Inferior parietal cortex (tissue), 1 donor: Measurements from ENCODE around the gene SLC19A1.

Experiments used
- DNase-seq: peaks from one replicate; pipeline ENCODE4 v3.0.0-alpha.2; 2016; ENCODE audit errors: extremely low spot score

The SLC19A1 gene

DNA sequence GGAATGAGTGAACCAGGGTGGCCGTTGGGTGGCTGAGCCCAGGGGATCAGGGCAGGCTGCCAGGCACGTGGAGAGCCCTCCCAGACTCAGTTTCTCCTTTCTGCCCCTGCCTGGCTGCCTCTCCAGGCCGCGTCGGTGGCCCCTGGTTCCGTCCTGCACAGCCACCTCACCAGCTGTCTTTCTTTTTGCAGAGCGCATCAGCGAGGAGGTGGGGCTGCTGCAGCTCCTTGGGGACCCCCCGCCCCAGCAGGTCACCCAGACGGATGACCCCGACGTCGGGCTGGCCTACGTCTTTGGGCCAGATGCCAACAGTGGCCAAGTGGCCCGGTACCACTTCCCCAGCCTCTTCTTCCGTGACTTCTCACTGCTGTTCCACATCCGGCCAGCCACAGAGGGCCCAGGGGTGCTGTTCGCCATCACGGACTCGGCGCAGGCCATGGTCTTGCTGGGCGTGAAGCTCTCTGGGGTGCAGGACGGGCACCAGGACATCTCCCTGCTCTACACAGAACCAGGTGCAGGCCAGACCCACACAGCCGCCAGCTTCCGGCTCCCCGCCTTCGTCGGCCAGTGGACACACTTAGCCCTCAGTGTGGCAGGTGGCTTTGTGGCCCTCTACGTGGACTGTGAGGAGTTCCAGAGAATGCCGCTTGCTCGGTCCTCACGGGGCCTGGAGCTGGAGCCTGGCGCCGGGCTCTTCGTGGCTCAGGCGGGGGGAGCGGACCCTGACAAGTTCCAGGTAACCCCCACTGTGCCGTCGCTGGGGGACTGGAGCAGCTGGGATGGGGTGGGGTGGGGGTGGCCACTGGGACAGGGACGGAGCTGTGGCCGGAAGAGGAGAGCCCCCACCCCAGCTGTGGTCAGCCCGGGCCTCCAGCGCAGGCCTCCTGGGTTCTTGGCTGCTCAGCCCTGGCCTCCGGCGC lies 73.9 kb downstream of the SLC19A1 start:
- DNase-seq: no peak

DNA sequence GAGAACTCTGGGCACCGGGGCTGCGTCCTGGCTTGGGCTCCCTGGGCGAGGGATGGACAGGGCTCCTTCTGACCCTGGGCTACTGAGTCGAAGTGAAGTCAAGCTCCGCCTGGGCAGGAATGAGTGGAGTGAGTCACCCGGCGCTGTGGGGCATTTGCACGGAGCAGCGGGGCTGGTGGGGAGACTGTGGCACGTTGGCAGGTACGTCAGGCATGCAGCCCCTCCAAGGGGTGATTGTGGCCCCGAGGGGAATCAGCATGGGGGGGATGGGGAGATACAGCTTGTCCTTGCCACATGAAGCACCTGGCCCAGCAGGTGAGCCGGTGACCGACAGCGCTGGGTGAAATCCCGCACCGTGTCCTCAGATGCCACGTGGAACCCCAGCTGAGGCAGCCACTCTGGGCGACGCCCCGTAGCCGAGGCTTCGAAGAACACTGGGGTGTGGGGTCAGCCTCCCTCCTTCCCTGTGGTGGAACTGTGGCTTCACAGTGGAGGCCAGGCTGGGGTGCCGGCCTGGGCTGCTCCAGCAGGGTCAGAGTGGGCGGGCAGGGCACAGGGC lies 74.9 kb downstream of the SLC19A1 start:
- no peak for DNase-seq

DNA sequence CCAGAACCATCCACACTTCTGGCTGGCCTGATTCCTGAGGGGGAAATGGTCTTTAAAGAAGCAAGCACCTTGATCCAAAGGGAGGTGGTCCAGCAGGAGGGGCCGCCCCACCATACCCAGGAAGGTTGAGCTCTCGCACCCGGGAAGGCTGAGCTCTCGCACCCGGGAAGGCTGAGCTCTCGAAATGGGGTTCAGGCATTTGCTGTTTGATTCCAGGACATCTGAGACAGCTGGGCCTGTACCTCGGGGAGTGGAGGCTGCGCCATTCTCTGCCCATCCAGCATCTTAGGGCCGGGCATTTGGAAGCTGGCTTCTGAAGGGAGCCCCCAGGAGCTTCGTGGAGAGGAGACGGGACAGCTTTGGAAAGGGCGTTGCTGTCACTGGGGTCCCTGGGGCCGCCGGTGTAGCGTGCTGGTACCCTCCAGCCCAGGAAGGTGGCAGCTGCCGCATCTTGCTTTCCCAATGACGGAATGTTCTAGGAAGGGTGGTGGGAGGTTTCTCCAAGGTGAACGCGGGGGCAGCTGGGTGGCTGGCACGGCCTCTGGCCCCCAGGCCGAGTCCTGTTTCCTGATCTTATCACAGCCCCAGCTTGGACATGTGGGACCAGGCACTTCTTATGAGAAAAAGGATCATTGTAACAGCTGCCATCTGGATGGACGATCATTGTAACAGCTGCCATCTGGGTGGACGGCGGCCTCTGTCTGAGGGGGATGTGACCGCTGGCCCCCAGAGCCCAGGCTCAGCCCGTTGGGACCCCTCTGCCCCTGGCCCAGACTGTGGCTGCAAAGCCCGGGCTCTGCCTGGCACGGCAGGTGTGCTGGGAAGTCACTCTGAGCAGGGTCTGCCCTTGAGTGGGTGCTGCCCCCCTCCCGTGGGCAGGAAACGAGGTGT lies 75.7 kb downstream of the SLC19A1 start:
- no peak for DNase-seq

DNA sequence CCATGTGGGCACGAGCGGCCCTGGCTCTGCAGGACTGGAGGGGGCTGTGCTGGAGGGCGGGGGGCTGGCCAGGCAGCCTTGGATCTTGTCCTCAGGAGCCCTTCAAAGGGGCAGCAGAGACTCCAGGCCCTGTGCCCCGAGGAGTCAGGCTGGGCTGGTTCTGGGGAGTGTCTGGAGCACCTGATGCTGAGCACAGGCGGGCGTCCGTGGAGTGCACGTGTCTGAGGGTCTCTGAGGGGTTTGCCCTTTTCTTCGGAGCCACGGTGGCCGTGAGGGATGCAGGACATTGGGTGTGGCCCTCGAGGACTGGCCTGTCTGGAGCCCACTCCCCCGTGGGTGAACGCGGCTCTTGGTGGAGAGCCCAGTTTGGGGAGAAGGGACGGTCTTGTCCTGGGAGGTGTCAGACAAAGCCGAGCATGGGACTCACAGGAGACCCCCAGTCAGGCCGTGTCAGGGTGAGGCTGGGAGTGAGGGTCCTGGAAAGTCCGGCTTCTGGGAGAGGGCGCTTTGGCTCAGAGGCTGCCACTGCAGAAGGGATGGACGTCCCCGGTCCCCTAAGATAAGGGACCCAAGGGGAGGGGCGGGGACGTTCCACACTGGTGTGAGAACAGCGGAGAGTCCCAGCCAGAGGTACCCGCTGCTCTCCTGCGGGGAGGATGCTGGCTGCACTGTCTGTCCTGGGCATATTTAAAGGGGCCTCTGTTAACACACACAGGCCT lies 76.5 kb downstream of the SLC19A1 start:
- DNase-seq: no peak

DNA sequence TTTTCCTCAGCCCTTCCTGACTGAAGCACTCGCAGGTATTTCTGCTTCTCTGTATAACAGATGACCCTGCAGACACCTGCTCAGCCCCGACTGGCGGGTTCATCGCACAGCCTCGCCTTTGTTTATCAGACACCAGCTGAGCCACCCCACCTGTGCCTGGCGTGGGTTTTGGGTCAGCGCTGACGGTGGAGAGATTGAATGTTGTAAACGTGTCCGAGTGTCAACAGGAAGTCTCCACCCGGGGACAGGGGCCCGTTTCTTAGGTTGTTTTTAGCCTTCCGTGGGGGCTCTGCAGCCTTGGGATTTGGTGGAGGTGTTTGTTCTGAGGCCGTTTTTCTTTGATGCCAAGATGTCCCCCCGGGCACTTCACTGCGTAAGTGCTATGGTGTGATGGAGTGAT lies 77.1 kb downstream of the SLC19A1 start:
- no peak for DNase-seq

DNA sequence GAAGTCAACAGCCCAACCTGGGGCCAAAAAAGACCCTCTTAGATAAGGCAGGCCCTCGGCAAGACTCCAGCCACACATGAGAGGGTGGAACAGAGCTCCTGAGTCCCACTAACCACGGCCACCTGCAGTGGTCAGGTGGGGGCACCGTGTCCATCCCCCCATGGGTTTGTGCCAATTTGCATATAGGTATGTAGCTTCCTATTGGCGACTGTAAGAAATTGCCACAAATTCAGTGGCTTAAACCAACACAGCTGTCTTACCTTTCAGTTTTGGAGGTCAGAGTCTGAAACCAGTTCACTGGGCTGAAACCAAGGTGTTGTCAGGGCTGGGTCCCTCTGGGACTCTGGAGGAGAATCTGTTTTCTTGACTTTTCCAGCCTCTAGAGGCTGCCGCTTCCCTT lies 77.9 kb downstream of the SLC19A1 start:
- DNase-seq: no peak

DNA sequence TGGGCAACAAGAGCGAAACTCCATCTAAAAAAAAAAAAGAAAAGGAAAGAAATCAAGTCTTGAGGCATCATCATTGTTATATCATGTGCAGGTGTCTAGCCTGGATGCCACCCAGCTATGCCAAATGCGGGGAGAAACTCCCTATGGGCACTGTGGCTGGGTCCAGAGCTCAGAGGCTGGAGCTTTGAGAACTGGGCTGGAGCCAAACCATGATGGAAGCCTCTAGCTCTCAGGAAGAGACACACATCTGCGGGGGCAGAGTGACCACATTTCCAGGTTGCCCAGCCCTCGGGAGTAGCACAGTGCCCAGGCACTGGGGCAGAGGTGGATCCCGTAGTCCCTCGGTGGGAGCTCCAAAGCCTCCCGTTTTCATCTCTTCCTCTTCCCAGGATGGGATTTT lies 78.4 kb downstream of the SLC19A1 start:
- no peak for DNase-seq

DNA sequence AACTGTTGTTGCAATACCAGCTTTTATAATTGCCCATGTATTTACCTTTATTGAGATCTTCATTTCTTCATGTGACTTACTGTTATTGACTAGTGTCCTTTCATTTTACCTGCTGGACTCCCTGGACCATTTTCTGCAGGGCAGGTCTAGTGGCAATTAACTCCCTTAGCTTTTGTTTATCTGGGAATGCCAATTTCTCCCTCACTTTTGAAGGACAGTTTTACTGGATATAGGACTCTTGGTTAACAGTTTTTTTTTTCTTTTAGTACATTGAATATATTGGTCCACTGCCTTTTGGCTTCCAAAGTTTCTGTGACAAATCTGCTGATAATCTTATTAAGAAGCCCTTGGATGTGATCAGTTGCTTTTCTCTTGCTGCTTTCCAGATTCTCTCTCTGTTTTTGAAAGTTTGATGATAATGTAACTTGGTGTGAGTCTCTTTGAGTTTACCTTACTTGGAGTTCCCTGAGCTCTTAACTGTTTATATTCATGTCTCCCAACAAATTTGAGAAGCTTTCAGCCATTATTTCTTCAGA lies 80.4 kb downstream of the SLC19A1 start:
- no peak for DNase-seq

DNA sequence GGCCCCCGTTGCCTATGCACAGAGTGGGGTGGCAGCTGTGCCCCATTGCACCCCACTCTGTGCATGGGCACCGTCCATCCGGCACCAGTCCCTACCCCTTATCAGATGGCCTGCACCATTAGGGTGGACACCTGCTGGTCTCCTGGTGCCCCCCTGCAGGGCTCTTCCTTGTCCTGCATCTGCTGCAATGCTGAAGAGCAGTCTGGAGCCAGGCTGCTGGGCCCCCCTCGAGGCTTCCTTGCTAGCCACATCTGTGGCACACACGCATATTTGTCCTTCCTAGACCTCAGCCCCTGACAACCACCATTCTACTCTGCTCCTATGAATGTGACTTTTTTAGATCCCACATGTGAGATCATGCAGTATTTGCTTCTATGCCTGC lies 80.9 kb downstream of the SLC19A1 start:
- no peak for DNase-seq

DNA sequence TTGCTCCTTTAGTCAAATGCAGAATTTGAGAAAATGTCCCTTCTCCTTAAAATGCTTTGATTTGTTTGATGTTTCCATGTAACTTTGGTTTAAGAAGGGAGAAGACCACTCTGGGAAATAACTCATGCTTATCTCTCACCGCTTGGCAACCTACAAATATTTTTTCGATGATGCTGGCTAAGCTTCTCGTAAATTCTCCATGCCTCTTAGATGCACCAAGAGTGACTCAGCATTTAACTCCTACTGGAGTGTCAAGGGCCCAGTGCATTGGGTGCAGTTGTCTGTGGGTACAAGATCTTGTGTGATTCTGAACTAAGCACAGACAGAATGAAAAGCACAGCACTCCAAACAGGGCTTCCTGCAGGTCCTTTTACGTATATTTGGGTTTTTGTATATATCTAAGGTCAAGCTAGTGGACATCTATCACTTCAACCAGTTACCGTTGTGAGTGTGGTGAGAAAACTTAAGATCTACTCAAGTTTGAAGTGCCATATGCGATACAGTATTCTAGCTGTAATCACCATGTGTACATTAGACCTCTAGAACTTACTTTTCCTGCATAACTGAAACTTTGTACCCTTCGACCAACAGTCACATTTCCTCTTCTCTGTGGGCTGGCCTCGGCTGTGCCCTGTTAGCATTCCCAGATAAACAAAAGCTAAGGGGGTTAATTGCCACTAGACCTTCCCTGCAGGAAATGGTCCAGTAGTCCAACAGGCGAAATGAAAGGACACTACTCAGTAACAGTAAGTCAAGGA lies 81.5 kb downstream of the SLC19A1 start:
- DNase-seq: no peak

DNA sequence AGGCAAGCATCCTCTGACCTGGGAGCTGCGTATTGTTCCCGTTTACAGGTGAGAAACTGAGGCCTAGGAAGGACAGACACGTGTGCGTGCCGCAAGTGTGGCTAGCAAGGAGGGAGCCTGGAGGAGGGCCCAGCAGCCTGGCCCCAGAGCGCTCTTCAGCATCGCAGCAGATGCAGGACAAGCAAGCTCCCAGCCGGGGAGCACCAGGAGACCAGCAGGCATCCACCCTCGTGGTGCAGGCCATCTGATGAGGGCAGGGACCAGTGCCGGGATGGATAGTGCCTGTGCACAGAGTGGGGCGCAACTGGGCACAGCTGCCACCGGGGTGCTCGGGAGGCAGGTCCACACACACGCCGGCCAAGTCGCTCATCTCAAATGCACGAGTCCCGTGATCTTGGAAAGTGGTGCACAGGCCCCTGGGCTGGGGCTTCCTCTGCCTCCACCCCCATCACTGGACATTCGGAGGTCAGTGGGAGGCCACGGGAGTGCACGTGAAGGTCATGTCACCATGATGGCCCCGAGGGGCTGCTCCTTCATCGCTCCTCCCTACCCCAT lies 82.2 kb downstream of the SLC19A1 start:
- no peak for DNase-seq

DNA sequence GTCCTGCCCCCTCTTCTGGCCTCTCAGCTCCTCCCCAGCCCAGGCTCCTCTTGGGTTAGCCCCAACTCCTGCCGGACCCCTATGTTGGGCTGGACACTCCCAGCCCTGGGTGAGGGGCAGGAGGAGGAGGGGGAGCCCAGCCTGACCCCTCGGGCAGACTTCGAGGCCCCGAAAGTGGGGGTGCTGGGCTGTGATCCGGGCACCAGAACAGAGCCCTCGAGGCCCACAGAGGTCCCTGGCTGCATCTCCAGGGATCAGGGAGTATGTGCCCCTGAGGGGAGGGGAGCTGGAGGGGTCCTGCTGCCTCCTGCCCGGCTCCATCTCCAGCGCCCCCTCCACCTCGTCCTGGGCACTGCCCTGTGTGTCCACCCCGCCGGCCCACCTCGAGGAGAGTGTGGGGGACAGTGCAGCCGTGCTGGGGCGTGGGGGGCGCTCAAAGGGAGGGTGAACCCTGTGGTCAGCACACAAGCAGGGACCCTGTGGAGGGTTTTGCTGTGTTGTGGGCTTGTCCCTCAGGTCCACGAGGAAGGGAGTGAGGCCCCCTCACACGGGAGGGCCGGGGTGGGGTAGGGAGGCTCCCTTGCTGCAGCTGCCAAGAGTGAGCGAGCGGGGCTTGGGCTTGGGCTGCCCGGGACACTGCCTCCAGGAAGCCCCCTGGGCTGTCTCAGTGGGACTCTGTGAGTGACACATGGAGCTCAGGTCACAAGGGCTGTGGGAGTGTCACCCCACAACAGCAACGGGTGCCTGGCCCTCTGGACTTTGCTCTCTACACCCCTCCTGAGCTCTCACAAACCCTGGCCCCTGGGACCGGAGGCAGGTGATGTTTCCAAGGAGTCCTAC lies 82.8 kb downstream of the SLC19A1 start:
- DNase-seq: no peak

DNA sequence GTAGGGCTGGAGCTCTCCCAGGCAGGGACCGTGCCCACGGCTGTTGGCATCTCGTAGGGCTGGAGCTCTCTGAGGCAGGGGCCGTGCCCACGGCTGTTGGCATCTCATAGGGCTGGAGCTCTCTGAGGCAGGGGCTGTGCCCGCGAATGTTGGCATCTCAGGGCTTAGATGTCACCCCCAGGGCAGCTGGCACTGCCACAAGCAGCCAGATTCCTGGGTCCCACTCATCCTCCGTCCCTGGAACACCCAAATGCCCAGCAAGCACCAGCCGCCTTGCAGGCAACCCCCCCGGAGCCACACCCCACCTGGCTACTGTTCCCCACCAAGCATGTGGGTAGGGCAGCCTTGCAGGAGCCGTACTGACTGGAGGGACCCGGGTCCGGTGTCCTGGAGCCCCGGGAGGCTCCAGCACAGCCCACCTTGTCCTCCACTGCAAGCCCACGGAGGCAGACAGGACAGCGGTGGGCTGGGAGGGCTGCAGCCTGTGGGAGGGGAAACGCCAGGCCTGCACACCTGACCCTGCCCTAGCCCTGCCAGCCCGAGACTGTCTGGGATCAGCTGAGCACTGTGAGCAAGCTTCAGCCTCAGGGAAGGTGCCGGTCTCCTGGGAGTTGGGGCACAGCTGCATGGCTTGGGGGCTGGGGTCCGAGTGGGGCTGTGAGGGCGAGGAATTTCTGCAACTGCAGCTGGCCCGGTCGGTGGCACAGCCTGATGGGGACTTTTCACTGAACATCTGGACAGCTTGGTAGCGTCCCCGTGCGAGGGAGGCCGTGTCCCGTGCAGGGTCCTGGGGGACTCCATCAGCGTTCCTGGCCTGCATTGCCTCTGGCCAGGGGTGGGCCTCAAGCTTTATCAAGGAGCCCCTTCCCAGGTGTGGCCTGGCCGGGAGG lies 83.7 kb downstream of the SLC19A1 start:
- no peak for DNase-seq

DNA sequence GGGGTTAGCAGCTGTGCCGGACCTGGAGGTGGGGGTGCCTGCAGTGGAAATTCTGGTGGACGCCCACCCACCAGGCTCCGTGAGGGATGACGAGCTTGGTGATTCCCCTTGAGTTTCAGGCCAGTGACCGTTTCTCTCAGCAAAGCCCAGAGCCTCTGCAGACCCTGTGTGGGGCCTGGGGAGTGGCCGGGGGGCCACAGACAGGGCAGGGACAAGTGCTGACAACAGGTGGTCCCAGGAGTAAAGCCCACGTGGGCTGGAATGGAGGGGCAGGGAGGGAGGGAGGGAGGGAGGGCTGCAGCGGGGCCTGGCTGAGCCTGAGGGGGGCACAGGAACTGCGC lies 84.4 kb downstream of the SLC19A1 start:
- DNase-seq: no peak

DNA sequence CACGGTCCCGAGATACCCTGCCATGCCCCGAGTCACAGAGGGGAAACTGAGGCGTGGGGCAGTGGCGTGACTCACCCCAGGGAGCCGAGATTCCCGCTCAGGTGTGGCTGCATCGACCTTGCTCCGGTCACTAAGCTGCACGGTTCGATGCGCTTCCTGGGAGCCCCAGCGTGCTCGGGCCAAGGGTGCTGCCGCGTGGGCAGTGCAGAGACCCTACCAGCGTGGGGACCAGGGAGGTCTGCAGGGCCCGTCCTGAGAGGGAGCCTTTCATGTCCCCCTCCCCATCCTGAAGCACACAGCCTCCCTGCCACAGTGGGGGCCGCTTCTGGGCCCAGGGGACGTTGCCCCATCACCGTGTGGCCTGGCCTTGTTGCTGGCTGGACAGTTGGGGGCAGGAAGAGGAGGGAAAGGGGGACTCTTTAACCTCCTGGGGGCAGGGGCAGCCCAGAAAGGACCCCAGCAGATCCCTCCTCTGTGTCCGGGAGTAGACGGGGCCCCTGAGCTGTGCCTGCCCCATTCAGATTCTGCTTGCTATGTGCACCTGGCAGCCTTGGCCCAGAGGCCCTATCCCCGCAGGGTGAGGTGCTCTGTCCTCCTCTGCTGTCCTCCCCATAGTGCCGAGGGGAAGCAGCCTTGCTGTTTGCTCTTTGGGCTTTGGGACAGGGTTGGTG lies 84.9 kb downstream of the SLC19A1 start:
- no peak for DNase-seq

DNA sequence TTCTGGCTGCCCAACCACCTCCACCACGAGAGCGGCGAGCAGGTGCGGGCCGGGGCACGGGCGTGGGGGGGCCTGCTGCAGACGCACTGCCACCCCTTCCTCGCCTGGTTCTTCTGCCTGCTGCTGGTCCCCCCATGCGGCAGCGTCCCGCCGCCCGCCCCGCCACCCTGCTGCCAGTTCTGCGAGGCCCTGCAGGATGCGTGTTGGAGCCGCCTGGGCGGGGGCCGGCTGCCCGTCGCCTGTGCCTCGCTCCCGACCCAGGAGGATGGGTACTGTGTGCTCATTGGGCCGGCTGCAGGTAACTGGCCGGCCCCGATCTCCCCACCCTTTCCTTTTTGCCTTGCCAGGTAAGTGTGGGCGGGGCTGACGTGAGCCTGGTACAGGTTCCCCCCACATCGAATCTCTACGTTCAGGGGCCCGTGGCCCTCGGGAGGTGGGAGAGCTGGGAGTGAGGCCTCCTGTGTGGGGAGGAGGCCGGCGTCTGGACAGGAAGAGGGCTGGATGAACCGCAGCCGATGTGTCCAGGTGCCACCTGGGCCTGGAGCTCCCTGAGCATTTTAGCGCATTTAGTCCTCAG lies 85.6 kb downstream of the SLC19A1 start:
- DNase-seq: no peak

DNA sequence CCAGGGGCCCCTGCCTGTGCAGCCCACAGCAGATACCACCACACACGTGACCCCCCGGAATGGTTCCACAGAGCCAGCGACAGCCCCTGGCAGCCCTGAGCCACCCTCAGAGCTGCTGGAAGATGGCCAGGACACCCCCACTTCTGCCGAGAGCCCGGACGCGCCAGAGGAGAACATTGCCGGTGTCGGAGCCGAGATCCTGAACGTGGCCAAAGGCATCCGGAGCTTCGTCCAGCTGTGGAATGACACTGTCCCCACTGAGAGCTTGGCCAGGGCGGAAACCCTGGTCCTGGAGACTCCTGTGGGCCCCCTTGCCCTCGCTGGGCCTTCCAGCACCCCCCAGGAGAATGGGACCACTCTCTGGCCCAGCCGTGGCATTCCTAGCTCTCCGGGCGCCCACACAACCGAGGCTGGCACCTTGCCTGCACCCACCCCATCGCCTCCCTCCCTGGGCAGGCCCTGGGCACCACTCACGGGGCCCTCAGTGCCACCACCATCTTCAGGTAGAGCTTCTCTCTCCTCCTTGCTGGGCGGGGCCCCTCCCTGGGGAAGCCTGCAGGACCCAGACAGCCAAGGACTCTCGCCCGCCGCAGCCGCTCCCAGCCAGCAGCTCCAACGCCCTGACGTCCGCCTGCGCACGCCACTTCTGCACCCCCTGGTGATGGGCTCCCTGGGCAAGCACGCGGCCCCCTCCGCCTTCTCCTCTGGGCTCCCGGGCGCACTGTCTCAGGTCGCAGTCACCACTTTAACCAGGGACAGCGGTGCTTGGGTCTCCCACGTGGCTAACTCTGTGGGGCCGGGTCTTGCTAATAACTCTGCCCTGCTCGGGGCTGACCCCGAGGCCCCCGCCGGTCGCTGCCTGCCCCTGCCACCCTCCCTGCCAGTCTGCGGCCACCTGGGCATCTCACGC lies 86.3 kb downstream of the SLC19A1 start:
- DNase-seq: no peak
